WTC11 (cell line): ENCODE measurements around the gene ZDHHC11B. TPM values are rescaled to one million over a fixed set of nuclear protein-coding genes. Genes with fewer than 3 reads are reported as not detected.

Experiments
- ATAC-seq: fragments of 200-7000 bp; cut with Tn5 transposase; 2 replicates; pipeline ENCODE4 v1.10.0; 2021; ENCODE audit warnings: mild to moderate bottlenecking, moderate library complexity
- CTCF ChIA-PET: fragments of 300-600 bp; sonication (Branson Sonifier 250); formaldehyde crosslinking; loops from one replicate; lab custom pipeline; 2021; ENCODE audit warnings: antibody characterized with exemption; lab: Charles Lee
- POLR2A ChIA-PET: fragments of 350-600 bp; sonication (Branson Sonifier 250); formaldehyde crosslinking; loops from one replicate; lab custom pipeline; 2021; ENCODE audit warnings: antibody characterized with exemption; lab: Charles Lee
- DNase-seq: peaks from one replicate; pipeline ENCODE4 v3.0.0; 2021; ENCODE audit warnings: low spot score
- H3K27ac Mint-ChIP-seq: 2 replicates; pipeline ENCODE4 v1.8.0; 2021; ENCODE audit warnings: mixed read lengths
- H3K27me3 Mint-ChIP-seq: 2 replicates; pipeline ENCODE4 v1.8.0; 2021; ENCODE audit warnings: low read depth, mild to moderate bottlenecking, moderate library complexity, mixed read lengths
- H3K36me3 Mint-ChIP-seq: 2 replicates; pipeline ENCODE4 v1.8.0; 2021; ENCODE audit warnings: mixed read lengths
- H3K4me1 Mint-ChIP-seq: 2 replicates; pipeline ENCODE4 v1.8.0; 2022; ENCODE audit warnings: mixed read lengths
- H3K4me3 Mint-ChIP-seq: 2 replicates; pipeline ENCODE4 v1.8.0; 2021; ENCODE audit warnings: mild to moderate bottlenecking, moderate library complexity, mixed read lengths
- H3K9me3 Mint-ChIP-seq: 2 replicates; pipeline ENCODE4 v1.8.0; 2021; ENCODE audit warnings: mixed read lengths
- AR ChIP-seq: fragments of 250-450 bp; sonication (Bioruptor Pico); IDR thresholded peaks from 2 replicates; pipeline ENCODE4 v1.9.0; 2021; ENCODE audit warnings: mild to moderate bottlenecking
- ATF1 ChIP-seq: sonication (generic); formaldehyde crosslinking; IDR thresholded peaks from 2 replicates; pipeline ENCODE4 v1.8.1; 2023; ENCODE audit warnings: mild to moderate bottlenecking, moderate library complexity, missing genetic modification reagents
- CBFB ChIP-seq: sonication (generic); formaldehyde crosslinking; IDR thresholded peaks from 2 replicates; pipeline ENCODE4 v1.8.1; 2022; ENCODE audit warnings: mild to moderate bottlenecking, low read depth, missing genetic modification reagents
- CREM ChIP-seq: sonication (generic); formaldehyde crosslinking; IDR thresholded peaks from 2 replicates; pipeline ENCODE4 v1.8.1; 2022; ENCODE audit warnings: mild to moderate bottlenecking, missing genetic modification reagents, moderate library complexity
- E2F1 ChIP-seq: sonication (generic); formaldehyde crosslinking; IDR thresholded peaks from 2 replicates; pipeline ENCODE4 v1.8.0; 2022; ENCODE audit warnings: mild to moderate bottlenecking, missing genetic modification reagents
- E2F5 ChIP-seq: sonication (generic); formaldehyde crosslinking; IDR thresholded peaks from 2 replicates; pipeline ENCODE4 v1.8.1; 2022; ENCODE audit warnings: mild to moderate bottlenecking, moderate library complexity, missing genetic modification reagents
- ELF4 ChIP-seq: sonication (generic); formaldehyde crosslinking; IDR thresholded peaks from 2 replicates; pipeline ENCODE4 v1.8.1; 2022; ENCODE audit warnings: low read depth, mild to moderate bottlenecking, moderate library complexity, missing genetic modification reagents
- EMX1 ChIP-seq: fragments of 250-450 bp; sonication (Bioruptor Pico); IDR thresholded peaks from 2 replicates; pipeline ENCODE4 v1.8.0; 2021; ENCODE audit warnings: mild to moderate bottlenecking
- ESRRA ChIP-seq: sonication (generic); formaldehyde crosslinking; IDR thresholded peaks from 2 replicates; pipeline ENCODE4 v1.8.1; 2022; ENCODE audit warnings: mild to moderate bottlenecking, missing genetic modification reagents, borderline replicate concordance
- ETV6 ChIP-seq: sonication (generic); formaldehyde crosslinking; IDR thresholded peaks from 2 replicates; pipeline ENCODE4 v1.8.1; 2022; ENCODE audit warnings: mild to moderate bottlenecking, missing genetic modification reagents
- FOXJ3 ChIP-seq: sonication (generic); formaldehyde crosslinking; IDR thresholded peaks from 2 replicates; pipeline ENCODE4 v1.9.0; 2021; ENCODE audit warnings: missing genetic modification reagents, mild to moderate bottlenecking, borderline replicate concordance
- GTF2I ChIP-seq: fragments of 250-450 bp; sonication (Bioruptor Pico); conservative IDR thresholded peaks from 2 replicates; pipeline ENCODE4 v1.4.0; 2021; ENCODE audit warnings: mild to moderate bottlenecking
- MAX ChIP-seq: sonication (generic); formaldehyde crosslinking; IDR thresholded peaks from 2 replicates; pipeline ENCODE4 v1.8.0; 2022; ENCODE audit warnings: mild to moderate bottlenecking, missing genetic modification reagents
- NFYB ChIP-seq: sonication (generic); formaldehyde crosslinking; conservative IDR thresholded peaks from 2 replicates; pipeline ENCODE4 v1.8.0; 2022; ENCODE audit warnings: low read depth, missing genetic modification reagents
- OVOL2 ChIP-seq: fragments of 250-450 bp; sonication (Bioruptor Pico); IDR thresholded peaks from 2 replicates; pipeline ENCODE4 v1.9.0; 2021; ENCODE audit warnings: mild to moderate bottlenecking, borderline replicate concordance
- RELA ChIP-seq: sonication (generic); formaldehyde crosslinking; IDR thresholded peaks from 2 replicates; pipeline ENCODE4 v1.8.1; 2022; ENCODE audit warnings: missing genetic modification reagents, mild to moderate bottlenecking, borderline replicate concordance
- SMAD3 ChIP-seq: sonication (generic); formaldehyde crosslinking; IDR thresholded peaks from 2 replicates; pipeline ENCODE4 v1.8.0; 2022; ENCODE audit warnings: missing genetic modification reagents, mild to moderate bottlenecking, borderline replicate concordance
- USF1 ChIP-seq: sonication (generic); formaldehyde crosslinking; IDR thresholded peaks from 2 replicates; pipeline ENCODE4 v1.8.0; 2022; ENCODE audit warnings: mild to moderate bottlenecking, missing genetic modification reagents
- ZBTB21 ChIP-seq: sonication (generic); formaldehyde crosslinking; IDR thresholded peaks from 2 replicates; pipeline ENCODE4 v1.8.1; 2023; ENCODE audit warnings: mild to moderate bottlenecking, missing genetic modification reagents, borderline replicate concordance
- ZNF121 ChIP-seq: sonication (generic); formaldehyde crosslinking; IDR thresholded peaks from 2 replicates; pipeline ENCODE4 v1.8.0; 2023; ENCODE audit warnings: missing genetic modification reagents
- ZNF219 ChIP-seq: sonication (generic); formaldehyde crosslinking; IDR thresholded peaks from 2 replicates; pipeline ENCODE4 v1.8.0; 2023; ENCODE audit warnings: missing genetic modification reagents, mild to moderate bottlenecking, borderline replicate concordance
- ZNF232 ChIP-seq: sonication (generic); formaldehyde crosslinking; IDR thresholded peaks from 2 replicates; pipeline ENCODE4 v1.8.0; 2022; ENCODE audit warnings: mild to moderate bottlenecking, missing genetic modification reagents
- ZNF263 ChIP-seq: sonication (generic); formaldehyde crosslinking; IDR thresholded peaks from 2 replicates; pipeline ENCODE4 v1.8.1; 2022; ENCODE audit warnings: low read depth, mild to moderate bottlenecking, moderate library complexity, missing genetic modification reagents
- ZNF317 ChIP-seq: sonication (generic); formaldehyde crosslinking; IDR thresholded peaks from 2 replicates; pipeline ENCODE4 v1.8.1; 2023; ENCODE audit warnings: low read depth, mild to moderate bottlenecking, moderate library complexity, missing genetic modification reagents, borderline replicate concordance
- ZNF416 ChIP-seq: fragments of 250-450 bp; sonication (Bioruptor Pico); IDR thresholded peaks from 2 replicates; pipeline ENCODE4 v1.9.0; 2021; ENCODE audit warnings: mild to moderate bottlenecking, inconsistent platforms
- total RNA-seq: library from RNA; stranded (reverse); gene quantifications from 3 replicates; pipeline ENCODE4 v1.2.3, GENCODE V29; 2021

The ZDHHC11B gene
- total RNA-seq, 1 experiment from 2014 or later, result 2.3 TPM

- no peak overlapping the region for H3K27ac Mint-ChIP-seq
- DNase-seq, result no peak
- H3K4me3 Mint-ChIP-seq, result no peak overlapping the region
- H3K4me1 Mint-ChIP-seq, result no peaks in the 10 kb centered on the region
- no peak for ATAC-seq
- no peaks in the 10 kb centered on the region for H3K9me3 Mint-ChIP-seq
- CTCF ChIA-PET, result no interaction called here
- TF ChIP-seq FOXJ3 (CRISPR knock-in tag), result no peak
- no peak for TF ChIP-seq ZNF219
- TF ChIP-seq CBFB, result no peak
- TF ChIP-seq ELF4, result no peak
- TF ChIP-seq OVOL2 (CRISPR knock-in tag), result no peak
- TF ChIP-seq, all 79 proteins: peak for 0
- Mint-ChIP-seq H3K36me3 (peaks cover 13% of the 10 kb centered on the region), H3K27me3 (no peaks in the 10 kb centered on the region)
- POLR2A ChIA-PET, result no interaction called here
Measured at GRCh38 chr5:665956-666711, 118.4 kb downstream of the ZDHHC11B start.

GRCh38 chr5:665541-665955, 119.0 kb downstream of the ZDHHC11B start:
- Mint-ChIP-seq H3K27me3 (no peaks in the 10 kb centered on the region), H3K9me3 (no peaks in the 10 kb centered on the region), H3K4me3 (no peak overlapping the region), H3K36me3 (peaks cover 15% of the 10 kb centered on the region), H3K4me1 (no peaks in the 10 kb centered on the region), H3K27ac (no peak overlapping the region)
- DNase-seq, result peak; percentile 68
- ATAC-seq, result peak; percentile 59
- POLR2A ChIA-PET, result no interaction called here
- CTCF ChIA-PET, result no interaction called here
- TF ChIP-seq ZNF317 (CRISPR knock-in tag) (no peak), ATF1 (CRISPR knock-in tag) (no peak), USF1 (CRISPR knock-in tag) (no peak), OVOL2 (CRISPR knock-in tag) (no peak), ZNF416 (no peak), AR (CRISPR knock-in tag) (no peak), MAX (CRISPR knock-in tag) (no peak), EMX1 (no peak), ETV6 (no peak), CREM (CRISPR knock-in tag) (no peak), GTF2I (no peak), ZNF232 (CRISPR knock-in tag) (no peak), ESRRA (no peak)

- Mint-ChIP-seq H3K4me1 (no peaks in the 10 kb centered on the region), H3K27me3 (no peaks in the 10 kb centered on the region), H3K36me3 (peaks cover 20% of the 10 kb centered on the region), H3K27ac (no peak overlapping the region), H3K9me3 (no peaks in the 10 kb centered on the region), H3K4me3 (no peak overlapping the region)
- CTCF ChIA-PET, result interaction anchor here (1.0 kb wide), 1 partner anchor 238 kb away, joined by 3 read pairs; no protein-coding TSS in a partner anchor
- POLR2A ChIA-PET, result no interaction called here
- ATAC-seq (no peak), DNase-seq (no peak)
- no peak for TF ChIP-seq AR (CRISPR knock-in tag)
- TF ChIP-seq E2F1 (CRISPR knock-in tag), result no peak
- no peak for TF ChIP-seq ZNF121 (CRISPR knock-in tag)
- TF ChIP-seq CREM (CRISPR knock-in tag), result no peak
- no peak for TF ChIP-seq GTF2I
- TF ChIP-seq E2F5 (CRISPR knock-in tag), result no peak
- TF ChIP-seq RELA (CRISPR knock-in tag), result no peak
- TF ChIP-seq ETV6, result no peak
- TF ChIP-seq ZNF263 (CRISPR knock-in tag), result no peak
- TF ChIP-seq ZBTB21 (CRISPR knock-in tag), result no peak
- TF ChIP-seq NFYB, result no peak
- TF ChIP-seq OVOL2 (CRISPR knock-in tag), result no peak
- TF ChIP-seq SMAD3 (CRISPR knock-in tag), result no peak
Measured at GRCh38 chr5:664994-665360, 119.6 kb downstream of the ZDHHC11B start.
